Upper lobe of left lung (tissue), 4 donors: ENCODE measurements around the gene CLDN11.

ENCODE experiments used
- EP300 ChIP-seq, 4 donors: sonication (generic); formaldehyde crosslinking; IDR thresholded peaks; one replicate each; pipeline ENCODE4 v1.5.1; 2017; ENCODE audit warnings: antibody characterized with exemption in 4 of 4, control low read depth in 2 of 4
- POLR2A ChIP-seq, 4 donors: fragments of 450-650 bp; IDR thresholded peaks; one replicate each; pipeline ENCODE4 v1.5.1; 2016 to 2017; ENCODE audit warnings: antibody characterized with exemption in 4 of 4, mild to moderate bottlenecking in 2 of 4
- POLR2AphosphoS5 ChIP-seq, 2 donors: sonication (generic); formaldehyde crosslinking; IDR thresholded peaks; one replicate each; pipeline ENCODE4 v1.5.1; 2017; ENCODE audit warnings: antibody characterized with exemption in 2 of 2
- TF ChIP-seq, protein P1 (sequence below), 6 experiments: fragments of 450-650 bp in 4 of 6; fragments of 200-600 bp in 2 of 6; sonication (generic) in 2 of 6; IDR thresholded peaks; one replicate each; pipeline ENCODE4 v1.5.1; 2016 to 2019; ENCODE audit warnings: antibody characterized with exemption in 6 of 6

- no peak for TF ChIP-seq POLR2A (IDR thresholded peaks at IDR 0.05)
- TF ChIP-seq, protein P1, sequence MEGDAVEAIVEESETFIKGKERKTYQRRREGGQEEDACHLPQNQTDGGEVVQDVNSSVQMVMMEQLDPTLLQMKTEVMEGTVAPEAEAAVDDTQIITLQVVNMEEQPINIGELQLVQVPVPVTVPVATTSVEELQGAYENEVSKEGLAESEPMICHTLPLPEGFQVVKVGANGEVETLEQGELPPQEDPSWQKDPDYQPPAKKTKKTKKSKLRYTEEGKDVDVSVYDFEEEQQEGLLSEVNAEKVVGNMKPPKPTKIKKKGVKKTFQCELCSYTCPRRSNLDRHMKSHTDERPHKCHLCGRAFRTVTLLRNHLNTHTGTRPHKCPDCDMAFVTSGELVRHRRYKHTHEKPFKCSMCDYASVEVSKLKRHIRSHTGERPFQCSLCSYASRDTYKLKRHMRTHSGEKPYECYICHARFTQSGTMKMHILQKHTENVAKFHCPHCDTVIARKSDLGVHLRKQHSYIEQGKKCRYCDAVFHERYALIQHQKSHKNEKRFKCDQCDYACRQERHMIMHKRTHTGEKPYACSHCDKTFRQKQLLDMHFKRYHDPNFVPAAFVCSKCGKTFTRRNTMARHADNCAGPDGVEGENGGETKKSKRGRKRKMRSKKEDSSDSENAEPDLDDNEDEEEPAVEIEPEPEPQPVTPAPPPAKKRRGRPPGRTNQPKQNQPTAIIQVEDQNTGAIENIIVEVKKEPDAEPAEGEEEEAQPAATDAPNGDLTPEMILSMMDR (IDR thresholded peaks at IDR 0.05): no peak
- TF ChIP-seq EP300 (IDR thresholded peaks at IDR 0.05): no peak
- no peak for TF ChIP-seq POLR2AphosphoS5 (IDR thresholded peaks at IDR 0.05)
Observed at GRCh38 chr3:170431054-170431453, 12.4 kb downstream of the CLDN11 start.
